HepG2 (cell line): ENCODE results near the gene ZNF618. TPM values are rescaled to one million over a fixed set of nuclear protein-coding genes. Genes with fewer than 3 reads are reported as not detected.

Experiments used
- ARNTL ChIP-seq: sonication (generic); formaldehyde crosslinking; IDR thresholded peaks from 2 replicates; pipeline ENCODE4 v1.4.0; 2020; ENCODE audit warnings: mild to moderate bottlenecking, missing genetic modification reagents
- JUNB ChIP-seq: sonication (generic); formaldehyde crosslinking; IDR thresholded peaks from 2 replicates; pipeline ENCODE4 v1.8.0; 2022; ENCODE audit warnings: missing genetic modification reagents, mild to moderate bottlenecking, borderline replicate concordance
- KMT2A ChIP-seq: sonication (generic); formaldehyde crosslinking; IDR thresholded peaks from 2 replicates; pipeline ENCODE4 v1.4.0; 2020; ENCODE audit warnings: missing genetic modification reagents
- NBN ChIP-seq: fragments of 450-650 bp; conservative IDR thresholded peaks from 2 replicates; pipeline ENCODE4 v1.6.1; 2017
- NFE2L2 ChIP-seq: fragments of 150-350 bp; IDR thresholded peaks from 2 replicates; pipeline ENCODE4 v1.6.1; 2014; ENCODE audit warnings: low read length
- POLR2AphosphoS5 ChIP-seq: IDR thresholded peaks from 2 replicates; pipeline ENCODE4 v1.6.1; 2012; ENCODE audit warnings: low read depth, low read length
- RFX5 ChIP-seq: IDR thresholded peaks from 2 replicates; pipeline ENCODE4 v1.6.1; 2011; ENCODE audit warnings: low read depth, low read length, improper control_type of control experiment
- SNRNP70 ChIP-seq: fragments of 200-400 bp; formaldehyde crosslinking; IDR thresholded peaks from 2 replicates; pipeline ENCODE4 v1.6.1; 2017; ENCODE audit warnings: mild to moderate bottlenecking, low read depth, low read length, moderate library complexity
- SP4 ChIP-seq: sonication (generic); formaldehyde crosslinking; IDR thresholded peaks from 2 replicates; pipeline ENCODE4 v1.8.1; 2023; ENCODE audit warnings: mild to moderate bottlenecking, missing genetic modification reagents
- SRF ChIP-seq: IDR thresholded peaks from 2 replicates; pipeline ENCODE4 v1.6.1; 2011; ENCODE audit warnings: mild to moderate bottlenecking, low read depth, low read length, moderate library complexity
- TRIM22 ChIP-seq: fragments of 450-650 bp; IDR thresholded peaks from 2 replicates; pipeline ENCODE4 v1.6.1; 2017
- ZFP90 ChIP-seq: sonication (generic); formaldehyde crosslinking; IDR thresholded peaks from 2 replicates; pipeline ENCODE4 v1.8.0; 2022; ENCODE audit warnings: missing genetic modification reagents, mild to moderate bottlenecking, inconsistent platforms, borderline replicate concordance
- ZNF766 ChIP-seq: sonication (generic); formaldehyde crosslinking; IDR thresholded peaks from 2 replicates; pipeline ENCODE4 v1.5.0; 2020; ENCODE audit warnings: missing genetic modification reagents, borderline replicate concordance
- polyA plus RNA-seq, 8 experiments: library from polyadenylated mRNA; depleted of rRNA in 3 of 8; stranded (reverse) in 7 of 8; unstranded in 1 of 8; fragments of >200 nt; fragmentation: Illumina TruSeq in 4 of 8; extraction: Trizol in 4 of 8; gene quantifications; 2 replicates each; pipeline versions ENCODE4 v1.2.1 to v1.2.3, GENCODE V29; 2011 to 2016; ENCODE audit warnings: low read depth in 4 of 8, missing spikeins in 1 of 8, mixed read lengths in 1 of 8; ENCODE audit not compliant: insufficient read depth in 1 of 8
- total RNA-seq, 5 experiments: library from RNA; depleted of rRNA; stranded (reverse); fragments of >200 nt; fragmentation: Illumina TruSeq; extraction: Trizol; gene quantifications; 2 replicates each; pipeline ENCODE4 v1.2.3, GENCODE V29; 2016; ENCODE audit warnings: low read depth in 1 of 5
- TF ChIP-seq, protein P1 (sequence below): IDR thresholded peaks from 2 replicates; pipeline ENCODE4 v1.6.1; 2016; ENCODE audit warnings: missing compliant biosample characterization, missing genetic modification reagents, borderline replicate concordance
- TF ChIP-seq, protein P2 (sequence below): sonication (generic); formaldehyde crosslinking; IDR thresholded peaks from 2 replicates; pipeline ENCODE4 v1.9.0; 2021; ENCODE audit warnings: missing genetic modification reagents, borderline replicate concordance
- TF ChIP-seq, protein P3 (sequence below): sonication (generic); formaldehyde crosslinking; IDR thresholded peaks from 2 replicates; pipeline ENCODE4 v1.4.0; 2020; ENCODE audit warnings: mild to moderate bottlenecking, missing genetic modification reagents, borderline replicate concordance
- TF ChIP-seq, protein P4 (sequence below): sonication (generic); formaldehyde crosslinking; IDR thresholded peaks from 2 replicates; pipeline ENCODE4 v1.4.0; 2020; ENCODE audit warnings: missing genetic modification reagents, borderline replicate concordance
- TF ChIP-seq, protein P5 (sequence below), 2 experiments: sonication (generic) in 1 of 2; formaldehyde crosslinking in 1 of 2; IDR thresholded peaks; 2 replicates each; pipeline versions ENCODE4 v1.5.1 to v1.6.1; 2011 to 2020; ENCODE audit warnings: borderline replicate concordance in 1 of 2, low read depth in 1 of 2, low read length in 1 of 2, mild to moderate bottlenecking in 1 of 2, missing genetic modification reagents in 1 of 2, moderate library complexity in 1 of 2

Gene ZNF618
- total and polyA plus RNA-seq, 2 of the 13 experiments (the other 11 are each of a cell fraction or from before 2014, with no cell fraction given) = 0.07 TPM

- TF ChIP-seq RFX5 (no peak), ZFP90 (CRISPR knock-in tag) (no peak), SP4 (0 out of 2 replicates have a peak, but pooled peaks have one; percentile 19), SRF (no peak), POLR2AphosphoS5 (no peak), SNRNP70 (no peak), ZNF766 (no peak), NFE2L2 (no peak), TRIM22 (no peak), NBN (no peak), KMT2A (no peak), ARNTL (peak; percentile 57; the same call in 1 of the 2 replicates), JUNB (CRISPR knock-in tag) (peak; percentile 27; the same call in 1 of the 2 replicates)
- TF ChIP-seq, protein P1, sequence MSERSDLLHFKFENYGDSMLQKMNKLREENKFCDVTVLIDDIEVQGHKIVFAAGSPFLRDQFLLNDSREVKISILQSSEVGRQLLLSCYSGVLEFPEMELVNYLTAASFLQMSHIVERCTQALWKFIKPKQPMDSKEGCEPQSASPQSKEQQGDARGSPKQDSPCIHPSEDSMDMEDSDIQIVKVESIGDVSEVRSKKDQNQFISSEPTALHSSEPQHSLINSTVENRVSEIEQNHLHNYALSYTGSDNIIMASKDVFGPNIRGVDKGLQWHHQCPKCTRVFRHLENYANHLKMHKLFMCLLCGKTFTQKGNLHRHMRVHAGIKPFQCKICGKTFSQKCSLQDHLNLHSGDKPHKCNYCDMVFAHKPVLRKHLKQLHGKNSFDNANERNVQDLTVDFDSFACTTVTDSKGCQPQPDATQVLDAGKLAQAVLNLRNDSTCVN (CRISPR knock-in tag) = no peak
- TF ChIP-seq, protein P2, sequence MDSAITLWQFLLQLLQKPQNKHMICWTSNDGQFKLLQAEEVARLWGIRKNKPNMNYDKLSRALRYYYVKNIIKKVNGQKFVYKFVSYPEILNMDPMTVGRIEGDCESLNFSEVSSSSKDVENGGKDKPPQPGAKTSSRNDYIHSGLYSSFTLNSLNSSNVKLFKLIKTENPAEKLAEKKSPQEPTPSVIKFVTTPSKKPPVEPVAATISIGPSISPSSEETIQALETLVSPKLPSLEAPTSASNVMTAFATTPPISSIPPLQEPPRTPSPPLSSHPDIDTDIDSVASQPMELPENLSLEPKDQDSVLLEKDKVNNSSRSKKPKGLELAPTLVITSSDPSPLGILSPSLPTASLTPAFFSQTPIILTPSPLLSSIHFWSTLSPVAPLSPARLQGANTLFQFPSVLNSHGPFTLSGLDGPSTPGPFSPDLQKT = no peak
- TF ChIP-seq, protein P3, sequence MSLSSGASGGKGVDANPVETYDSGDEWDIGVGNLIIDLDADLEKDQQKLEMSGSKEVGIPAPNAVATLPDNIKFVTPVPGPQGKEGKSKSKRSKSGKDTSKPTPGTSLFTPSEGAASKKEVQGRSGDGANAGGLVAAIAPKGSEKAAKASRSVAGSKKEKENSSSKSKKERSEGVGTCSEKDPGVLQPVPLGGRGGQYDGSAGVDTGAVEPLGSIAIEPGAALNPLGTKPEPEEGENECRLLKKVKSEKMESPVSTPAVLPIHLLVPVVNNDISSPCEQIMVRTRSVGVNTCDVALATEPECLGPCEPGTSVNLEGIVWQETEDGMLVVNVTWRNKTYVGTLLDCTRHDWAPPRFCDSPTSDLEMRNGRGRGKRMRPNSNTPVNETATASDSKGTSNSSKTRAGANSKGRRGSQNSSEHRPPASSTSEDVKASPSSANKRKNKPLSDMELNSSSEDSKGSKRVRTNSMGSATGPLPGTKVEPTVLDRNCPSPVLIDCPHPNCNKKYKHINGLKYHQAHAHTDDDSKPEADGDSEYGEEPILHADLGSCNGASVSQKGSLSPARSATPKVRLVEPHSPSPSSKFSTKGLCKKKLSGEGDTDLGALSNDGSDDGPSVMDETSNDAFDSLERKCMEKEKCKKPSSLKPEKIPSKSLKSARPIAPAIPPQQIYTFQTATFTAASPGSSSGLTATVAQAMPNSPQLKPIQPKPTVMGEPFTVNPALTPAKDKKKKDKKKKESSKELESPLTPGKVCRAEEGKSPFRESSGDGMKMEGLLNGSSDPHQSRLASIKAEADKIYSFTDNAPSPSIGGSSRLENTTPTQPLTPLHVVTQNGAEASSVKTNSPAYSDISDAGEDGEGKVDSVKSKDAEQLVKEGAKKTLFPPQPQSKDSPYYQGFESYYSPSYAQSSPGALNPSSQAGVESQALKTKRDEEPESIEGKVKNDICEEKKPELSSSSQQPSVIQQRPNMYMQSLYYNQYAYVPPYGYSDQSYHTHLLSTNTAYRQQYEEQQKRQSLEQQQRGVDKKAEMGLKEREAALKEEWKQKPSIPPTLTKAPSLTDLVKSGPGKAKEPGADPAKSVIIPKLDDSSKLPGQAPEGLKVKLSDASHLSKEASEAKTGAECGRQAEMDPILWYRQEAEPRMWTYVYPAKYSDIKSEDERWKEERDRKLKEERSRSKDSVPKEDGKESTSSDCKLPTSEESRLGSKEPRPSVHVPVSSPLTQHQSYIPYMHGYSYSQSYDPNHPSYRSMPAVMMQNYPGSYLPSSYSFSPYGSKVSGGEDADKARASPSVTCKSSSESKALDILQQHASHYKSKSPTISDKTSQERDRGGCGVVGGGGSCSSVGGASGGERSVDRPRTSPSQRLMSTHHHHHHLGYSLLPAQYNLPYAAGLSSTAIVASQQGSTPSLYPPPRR (CRISPR knock-in tag) = peak; percentile 37; the same call in 1 of the 2 replicates
- TF ChIP-seq, protein P4, sequence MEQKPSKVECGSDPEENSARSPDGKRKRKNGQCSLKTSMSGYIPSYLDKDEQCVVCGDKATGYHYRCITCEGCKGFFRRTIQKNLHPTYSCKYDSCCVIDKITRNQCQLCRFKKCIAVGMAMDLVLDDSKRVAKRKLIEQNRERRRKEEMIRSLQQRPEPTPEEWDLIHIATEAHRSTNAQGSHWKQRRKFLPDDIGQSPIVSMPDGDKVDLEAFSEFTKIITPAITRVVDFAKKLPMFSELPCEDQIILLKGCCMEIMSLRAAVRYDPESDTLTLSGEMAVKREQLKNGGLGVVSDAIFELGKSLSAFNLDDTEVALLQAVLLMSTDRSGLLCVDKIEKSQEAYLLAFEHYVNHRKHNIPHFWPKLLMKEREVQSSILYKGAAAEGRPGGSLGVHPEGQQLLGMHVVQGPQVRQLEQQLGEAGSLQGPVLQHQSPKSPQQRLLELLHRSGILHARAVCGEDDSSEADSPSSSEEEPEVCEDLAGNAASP = peak; percentile 28; the same call in 1 of the 2 replicates
- TF ChIP-seq, protein P5, sequence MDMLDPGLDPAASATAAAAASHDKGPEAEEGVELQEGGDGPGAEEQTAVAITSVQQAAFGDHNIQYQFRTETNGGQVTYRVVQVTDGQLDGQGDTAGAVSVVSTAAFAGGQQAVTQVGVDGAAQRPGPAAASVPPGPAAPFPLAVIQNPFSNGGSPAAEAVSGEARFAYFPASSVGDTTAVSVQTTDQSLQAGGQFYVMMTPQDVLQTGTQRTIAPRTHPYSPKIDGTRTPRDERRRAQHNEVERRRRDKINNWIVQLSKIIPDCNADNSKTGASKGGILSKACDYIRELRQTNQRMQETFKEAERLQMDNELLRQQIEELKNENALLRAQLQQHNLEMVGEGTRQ (IDR thresholded peaks at IDR 0.05; ENCODE audit: low read depth, low read length) = no peak
- TF ChIP-seq, protein P5 (CRISPR knock-in tag; IDR thresholded peaks at IDR 0.05; ENCODE audit: borderline replicate concordance) = no peak
Measured at GRCh38 chr9:114058688-114059046, 182.6 kb downstream of the ZNF618 start (continued).
